GM20431 (cell line): ENCODE data around the gene PRKCQ.

Experiments
- in situ Hi-C: fragments of 300-500 bp; cut with MseI, MboI; formaldehyde crosslinking; loops from one replicate; pipeline ENCODE4 v1.15.0; 2020; ENCODE audit warnings: low sequenced_read_pairs; ENCODE audit not compliant: unreplicated experiment

PRKCQ gene

GRCh38 chr10:6465854-6466601 lies 114.0 kb downstream of the PRKCQ start:
- in situ Hi-C loops = no loop called here

- in situ Hi-C loops = no loop called here
These were observed 114.6 kb downstream of the PRKCQ start for GRCh38 chr10:6465437-6465836.

GRCh38 chr10:6464862-6465430 lies 115.1 kb downstream of the PRKCQ start:
- in situ Hi-C loops = no loop called here

- in situ Hi-C loops = no loop called here
These were observed 116.7 kb downstream of the PRKCQ start for GRCh38 chr10:6463366-6463765.

- in situ Hi-C loops = no loop called here
These were observed 118.1 kb downstream of the PRKCQ start for GRCh38 chr10:6461961-6462360.

GRCh38 chr10:6460861-6461409 lies 119.1 kb downstream of the PRKCQ start:
- in situ Hi-C loops = no loop called here

GRCh38 chr10:6458814-6459213 lies 121.3 kb downstream of the PRKCQ start:
- in situ Hi-C loops = no loop called here

GRCh38 chr10:6457376-6457775 lies 122.7 kb downstream of the PRKCQ start:
- in situ Hi-C loops = no loop called here

- in situ Hi-C loops = no loop called here
These were observed 124.0 kb downstream of the PRKCQ start for GRCh38 chr10:6456067-6456466.

- in situ Hi-C loops = no loop called here
These were observed 124.5 kb downstream of the PRKCQ start for GRCh38 chr10:6455592-6455991.

GRCh38 chr10:6446711-6447110 lies 133.4 kb downstream of the PRKCQ start:
- in situ Hi-C loops = loop anchor here (25.0 kb wide), 1 partner anchor 216 kb away; no protein-coding TSS in a partner anchor

GRCh38 chr10:6445671-6446316 lies 134.3 kb downstream of the PRKCQ start:
- in situ Hi-C loops = loop anchor here (25.0 kb wide), 1 partner anchor 217 kb away; no protein-coding TSS in a partner anchor

GRCh38 chr10:6439875-6440274 lies 140.2 kb downstream of the PRKCQ start:
- in situ Hi-C loops = loop anchor here (25.0 kb wide), 1 partner anchor 222 kb away; no protein-coding TSS in a partner anchor

- in situ Hi-C loops = loop anchor here (25.0 kb wide), 1 partner anchor 230 kb away; no protein-coding TSS in a partner anchor
These were observed 148.2 kb downstream of the PRKCQ start for GRCh38 chr10:6431861-6432260.

GRCh38 chr10:6431186-6431585 lies 148.9 kb downstream of the PRKCQ start:
- in situ Hi-C loops = loop anchor here (25.0 kb wide), 1 partner anchor 231 kb away; no protein-coding TSS in a partner anchor

GRCh38 chr10:6430423-6430980 lies 149.6 kb downstream of the PRKCQ start:
- in situ Hi-C loops = loop anchor here (25.0 kb wide), 1 partner anchor 232 kb away; no protein-coding TSS in a partner anchor

GRCh38 chr10:6427357-6427959 lies 152.6 kb downstream of the PRKCQ start:
- in situ Hi-C loops = loop anchor here (25.0 kb wide), 1 partner anchor 235 kb away; no protein-coding TSS in a partner anchor

GRCh38 chr10:6426317-6426716 lies 153.8 kb downstream of the PRKCQ start:
- in situ Hi-C loops = loop anchor here (25.0 kb wide), 1 partner anchor 236 kb away; no protein-coding TSS in a partner anchor

- in situ Hi-C loops = no loop called here
These were observed 156.5 kb downstream of the PRKCQ start for GRCh38 chr10:6423413-6424170.
